ENCODE measurements around the gene SLBP.
"Not testable (repeated sequence)": the region's sequence is repeated elsewhere in the genome, so short reads cannot be mapped to it uniquely, and the experiment has no call there.

SLBP gene

DNA sequence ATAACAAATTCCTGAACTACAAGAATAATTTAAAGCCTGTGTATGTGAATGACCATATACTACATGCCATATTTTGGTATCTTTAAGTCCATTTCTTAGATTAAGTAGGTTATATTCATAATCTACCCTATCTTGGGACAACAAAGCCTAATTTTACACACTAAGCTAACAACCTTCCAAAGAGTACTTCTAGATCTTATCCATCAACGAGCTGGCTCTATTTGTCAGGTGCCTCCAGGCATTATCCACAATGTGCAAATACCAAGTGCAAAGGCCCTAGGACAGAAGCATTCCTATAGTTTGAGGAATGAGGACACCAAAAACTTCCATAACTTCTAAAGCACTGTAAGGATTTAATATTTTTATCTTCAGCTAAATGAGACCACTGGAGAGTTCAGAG is 3.5 kb downstream of the SLBP start:
- no peak for DNase-seq

- DNase-seq: no peak
Measured at GRCh38 chr4:1706358-1706757, 5.8 kb downstream of the SLBP start.

DNA sequence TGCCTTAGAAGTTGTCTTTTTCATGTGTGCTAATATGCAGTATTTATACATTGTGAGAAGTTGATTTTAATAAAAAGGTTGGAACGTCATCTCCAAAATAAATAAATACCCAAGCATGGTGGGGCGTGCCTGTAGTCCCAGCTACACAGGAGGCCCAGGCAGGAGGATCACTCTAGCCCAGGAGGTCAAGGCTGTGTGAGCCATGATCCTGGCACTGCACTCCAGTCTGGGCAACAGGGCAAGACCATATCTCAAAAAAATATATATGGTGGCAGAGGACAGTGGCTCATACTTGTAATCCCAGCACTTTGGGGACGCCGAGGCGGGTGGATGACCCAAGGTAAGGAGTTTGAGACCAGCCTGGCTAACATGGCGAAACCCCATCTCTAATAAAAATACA is 6.4 kb downstream of the SLBP start:
- DNase-seq: no peak

GRCh38 chr4:1703867-1704266 is 8.3 kb downstream of the SLBP start:
- DNase-seq: no peak

DNA sequence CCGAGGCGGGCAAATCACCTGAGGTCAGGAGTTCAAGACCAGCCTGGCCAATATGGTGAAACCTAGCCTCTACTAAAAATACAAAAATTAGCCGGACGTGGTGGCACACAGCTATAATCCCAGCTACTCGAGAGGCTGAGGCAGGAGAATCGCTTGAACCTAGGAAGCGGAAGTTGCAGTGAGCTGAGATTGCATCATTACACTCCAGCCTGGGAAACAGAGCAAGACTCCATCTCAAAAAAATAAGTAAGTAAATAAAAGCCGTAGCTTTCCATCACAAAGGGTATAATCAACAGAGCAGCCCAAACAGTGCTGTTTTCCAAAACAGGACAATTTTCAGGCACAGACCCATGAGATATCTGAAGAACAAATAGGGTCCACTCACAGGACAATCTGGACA is 10.4 kb downstream of the SLBP start:
- not testable (repeated sequence) for DNase-seq

- DNase-seq: no peak
Measured at GRCh38 chr4:1695913-1696312, 16.2 kb downstream of the SLBP start.

DNA sequence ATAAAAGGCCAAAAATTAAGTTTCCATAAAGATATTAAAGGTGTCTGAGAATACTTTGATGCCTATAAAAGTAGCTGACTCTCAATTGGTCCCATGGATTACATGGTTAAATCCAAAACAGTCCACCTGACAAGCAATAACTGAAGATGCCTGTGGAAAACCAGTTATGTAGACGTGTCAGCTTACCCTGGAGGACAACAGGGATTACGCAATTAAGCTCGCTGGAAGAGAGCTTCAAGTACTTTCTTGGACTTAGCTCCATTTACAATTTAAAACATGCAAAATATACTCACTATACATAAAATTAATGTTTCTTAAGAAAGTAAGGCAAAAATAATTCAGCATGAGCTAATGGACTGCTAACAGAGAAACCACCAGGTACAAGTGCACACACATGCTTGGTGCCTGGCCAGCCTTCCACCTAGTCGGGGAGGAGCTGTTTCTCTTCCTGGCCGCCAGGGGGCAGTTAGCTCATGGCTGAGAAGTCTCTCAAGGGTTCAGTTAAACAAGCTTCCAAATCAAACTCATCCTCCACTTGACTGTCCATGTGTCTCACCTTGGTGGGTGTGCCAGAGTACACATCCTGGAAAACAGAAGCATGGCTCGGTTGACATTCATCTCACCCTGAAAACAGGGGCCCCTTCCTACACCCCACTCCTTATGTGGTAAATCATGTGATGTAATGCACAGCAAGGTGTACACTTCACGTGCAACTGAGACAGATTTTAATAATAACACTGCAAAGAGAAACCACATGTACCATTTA is 18.8 kb downstream of the SLBP start:
- DNase-seq: peak; percentile 72

GRCh38 chr4:1691737-1692373 is 20.3 kb downstream of the SLBP start:
- DNase-seq: no peak

DNA sequence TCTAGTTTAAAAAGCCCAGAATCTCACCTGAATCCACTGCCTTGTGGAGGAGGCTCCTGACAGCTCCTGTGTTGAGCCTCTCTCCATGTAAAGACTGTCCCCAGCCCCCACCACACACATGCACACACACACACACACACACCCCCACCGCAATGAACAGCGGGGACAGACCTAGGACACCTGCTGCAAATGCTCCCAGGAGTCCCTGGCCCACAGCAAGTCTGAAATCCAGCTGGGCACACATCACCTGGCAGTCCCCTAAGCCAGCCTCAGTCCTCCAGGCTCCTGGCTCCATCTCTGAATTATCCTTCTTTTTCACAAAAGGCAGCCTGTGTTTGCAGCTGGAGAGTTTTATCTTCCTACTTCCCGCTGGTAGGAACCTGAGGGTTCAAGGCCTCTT is 21.4 kb downstream of the SLBP start:
- no peak for DNase-seq

DNA sequence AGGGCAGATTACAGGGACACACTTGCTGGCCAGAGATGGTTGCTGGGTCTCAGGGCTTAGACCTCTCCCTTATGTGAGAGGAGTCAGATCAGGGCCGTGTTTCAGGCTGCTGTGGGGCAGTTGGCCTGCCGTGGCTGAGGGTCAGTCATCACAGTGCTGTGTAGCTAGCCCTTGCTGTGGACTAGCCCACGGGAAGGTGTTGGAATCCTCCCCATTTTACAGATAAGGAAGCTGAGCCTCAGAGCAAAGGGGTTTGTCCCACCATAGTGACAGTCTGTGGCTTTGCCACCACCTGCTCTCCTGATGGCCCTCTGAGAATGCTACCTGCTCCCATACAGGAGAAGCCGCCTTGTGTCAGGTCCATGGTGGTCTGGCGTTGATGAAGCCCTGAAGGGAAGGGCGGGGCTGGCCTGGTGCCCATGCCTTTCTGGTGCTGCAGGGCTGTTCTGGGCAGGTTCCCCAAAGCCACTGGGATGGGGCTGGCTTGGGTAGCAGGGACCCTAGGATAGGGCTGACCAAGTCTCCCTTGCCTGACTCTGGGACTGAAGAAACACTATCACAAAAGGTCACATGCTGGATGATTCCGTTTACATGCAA is 25.6 kb downstream of the SLBP start:
- DNase-seq: no peak

DNA sequence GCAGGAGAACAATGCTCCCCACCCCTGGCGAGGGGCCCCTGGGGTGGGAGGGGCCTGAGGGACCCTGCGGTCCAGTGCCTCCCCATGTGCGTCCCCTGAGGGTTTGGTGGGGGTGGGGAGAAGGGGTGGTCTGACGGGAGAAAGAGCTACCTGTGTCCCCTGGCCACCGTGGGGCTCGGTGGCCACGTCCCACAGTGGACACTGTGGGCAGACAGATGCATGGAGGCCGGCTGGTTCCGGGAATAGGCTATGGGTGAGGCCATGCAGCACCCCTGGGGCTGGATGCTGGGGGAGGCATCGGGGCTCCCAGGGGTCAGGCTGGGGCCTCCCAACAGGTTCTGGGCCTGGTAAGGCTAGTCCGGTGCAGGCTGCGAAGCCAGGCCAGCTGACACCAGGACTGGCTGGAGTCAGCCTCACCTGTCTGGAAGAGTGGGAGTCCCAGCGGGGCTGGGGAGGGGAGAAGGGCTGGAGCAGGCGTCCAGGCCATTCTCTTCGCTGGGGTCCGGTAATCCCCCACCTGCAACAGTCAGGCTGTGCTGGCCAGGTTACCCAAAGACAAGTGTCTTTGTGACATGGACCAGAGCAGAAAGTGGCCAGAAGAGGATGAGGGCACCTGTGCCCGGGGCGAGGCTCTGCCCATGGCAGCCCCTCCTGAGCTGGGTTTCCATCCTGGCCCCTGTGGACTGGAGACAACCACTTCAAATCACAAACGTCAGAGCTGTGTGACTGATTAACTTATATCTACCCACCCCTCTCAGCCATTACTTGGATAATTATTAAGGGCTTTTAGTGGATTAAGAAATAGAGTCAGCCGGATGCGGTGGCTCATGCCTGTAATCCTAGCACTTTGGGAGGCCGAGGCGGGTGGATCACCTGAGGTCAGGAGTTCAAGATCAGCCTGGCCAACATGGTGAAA is 26.6 kb downstream of the SLBP start:
- DNase-seq: no peak

DNA sequence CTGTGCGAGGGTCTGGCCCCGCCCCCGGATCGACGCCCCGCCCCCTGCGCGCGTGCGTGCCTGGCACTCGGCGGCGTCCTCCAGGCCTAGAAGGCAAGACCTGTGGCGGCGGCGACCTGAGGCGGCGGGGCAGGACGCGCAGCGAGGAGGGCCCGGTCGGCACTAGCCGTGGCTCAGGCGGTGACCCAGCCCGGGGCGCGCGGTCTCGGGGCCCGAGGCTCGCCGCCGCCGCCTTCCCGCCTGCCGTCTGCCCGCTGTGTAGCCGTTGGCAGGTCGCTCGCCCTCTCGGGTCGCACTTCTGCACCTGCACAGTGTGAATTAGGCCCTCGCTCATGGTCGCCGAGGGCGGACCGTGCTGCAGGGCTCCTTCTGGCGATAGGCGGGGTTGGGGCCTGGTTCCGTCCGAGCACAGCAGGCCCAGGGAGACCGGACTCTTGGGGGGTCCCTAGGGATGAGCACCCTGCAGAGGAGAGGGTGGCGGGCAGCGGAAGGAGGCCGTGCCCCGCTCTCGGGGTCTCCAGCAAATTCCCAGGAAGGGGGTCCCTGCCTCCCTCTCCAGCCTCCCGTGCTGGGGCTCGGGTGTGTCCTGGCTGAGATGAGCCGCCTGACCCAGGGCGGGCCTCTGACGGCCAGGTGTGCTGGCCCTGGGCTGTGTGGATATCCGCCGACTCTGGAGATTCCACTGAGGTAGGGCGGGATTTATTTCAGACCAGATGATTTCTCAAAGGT is 27.4 kb downstream of the SLBP start:
- DNase-seq: no peak

GRCh38 chr4:1683736-1684505 is 28.2 kb downstream of the SLBP start, which contains the start of gene FAM53A:
TSS of gene FAM53A (minus strand) at chr4:1684313. CDS start at chr4:1668741, 15,572 bp downstream.
- DNase-seq: peak; percentile 76

GRCh38 chr4:1683261-1683735 is 28.8 kb downstream of the SLBP start:
- no peak for DNase-seq

GRCh38 chr4:1682860-1683259 is 29.3 kb downstream of the SLBP start:
- peak; percentile 11 for DNase-seq

DNA sequence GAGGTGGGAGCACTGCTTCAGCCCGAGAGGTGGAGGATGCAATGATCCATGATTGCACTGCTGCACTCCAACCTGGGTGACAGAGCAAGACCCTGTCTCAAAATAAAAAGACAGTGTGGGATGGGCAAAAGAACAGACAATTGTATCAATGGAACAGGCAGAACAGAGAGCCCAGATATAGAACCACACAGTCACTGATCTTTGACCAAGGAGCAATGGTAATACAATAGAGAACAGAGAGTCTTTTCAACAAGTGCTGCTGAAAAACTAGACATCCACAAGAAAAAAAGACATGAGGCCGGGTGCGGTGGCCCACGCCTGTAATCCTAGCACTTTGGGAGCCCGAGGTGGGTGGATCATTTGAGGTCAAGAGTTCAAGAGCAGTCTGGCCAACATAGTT is 33.9 kb downstream of the SLBP start:
- no peak for DNase-seq

GRCh38 chr4:1676605-1677525 is 35.3 kb downstream of the SLBP start:
- DNase-seq: no peak

DNA sequence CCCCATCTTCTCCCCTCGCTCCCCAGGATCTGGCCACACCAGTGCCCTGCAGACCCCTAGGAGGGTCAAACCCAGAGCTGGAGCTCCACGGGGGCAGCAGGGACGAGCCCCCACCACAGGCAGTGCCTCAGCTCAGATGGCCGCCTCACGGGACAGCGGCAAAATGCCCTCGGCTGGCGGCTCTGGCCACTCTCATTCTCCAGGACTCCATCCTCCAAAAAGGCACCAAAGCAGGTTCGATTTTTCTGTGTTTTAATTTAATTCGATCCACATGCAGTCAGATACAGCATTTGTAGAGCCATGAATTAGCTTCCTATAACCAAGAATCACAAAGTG is 36.3 kb downstream of the SLBP start:
- no peak for DNase-seq

- DNase-seq: no peak
Measured at GRCh38 chr4:1675136-1675801, 36.9 kb downstream of the SLBP start.

- DNase-seq: no peak
Measured at GRCh38 chr4:1674682-1675081, 37.4 kb downstream of the SLBP start.

Data from retina (tissue), 1 donor.